Ecto neural progenitor cell (in vitro differentiated cells): ENCODE results near the gene FAM3C.
"Not testable (repeated sequence)": the region's sequence is repeated elsewhere in the genome, so short reads cannot be mapped to it uniquely, and the experiment has no call there.

ENCODE experiments used
- DNase-seq: peaks from one replicate; pipeline ENCODE4 v3.0.0-alpha.2; 2018; ENCODE audit warnings: low spot score

FAM3C gene

GRCh38 chr7:121330053-121330833 is 65.9 kb downstream of the FAM3C start:
- peak; percentile 69 for DNase-seq

GRCh38 chr7:121329191-121330052 is 66.7 kb downstream of the FAM3C start:
- peak; percentile 74 for DNase-seq

DNA sequence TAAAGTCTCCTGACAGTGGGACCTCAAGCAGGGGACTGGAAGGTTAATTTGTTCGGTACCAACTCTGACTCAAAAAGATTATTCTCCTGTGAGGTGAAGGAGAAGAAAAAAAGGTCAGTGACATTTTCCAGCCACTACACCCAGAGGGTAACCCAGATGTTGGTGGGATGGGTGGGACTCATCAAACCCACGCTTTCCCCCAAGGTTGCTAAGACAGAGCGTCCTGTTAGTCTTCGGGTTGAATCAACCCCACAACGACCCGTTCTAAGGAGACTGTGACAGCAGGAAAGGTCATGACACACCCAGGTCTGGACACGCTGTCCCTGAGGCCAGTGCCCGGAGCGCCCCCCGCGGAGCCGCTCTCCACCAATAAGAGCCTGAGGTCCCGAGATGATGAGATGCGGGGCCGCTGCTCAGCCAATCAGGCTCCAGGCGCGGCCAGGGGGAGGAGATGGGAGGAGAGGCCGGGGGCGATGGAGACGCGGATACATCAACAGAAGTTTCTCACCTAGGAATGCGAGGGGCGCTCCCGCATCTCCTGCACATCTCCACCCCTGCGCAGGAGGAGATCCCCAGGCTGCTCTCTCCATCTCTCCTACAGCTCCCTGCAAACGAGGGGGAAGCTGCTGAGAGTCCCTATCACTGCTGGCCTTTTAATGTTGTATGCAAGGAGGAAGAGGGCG is 67.5 kb downstream of the FAM3C start, which contains the start of gene WNT16:
TSS of gene WNT16 (plus strand) at position 493 of the 683 bp plus-strand sequence. CDS start 293 bp downstream, outside the sequence.
- peak; percentile 83 for DNase-seq

DNA sequence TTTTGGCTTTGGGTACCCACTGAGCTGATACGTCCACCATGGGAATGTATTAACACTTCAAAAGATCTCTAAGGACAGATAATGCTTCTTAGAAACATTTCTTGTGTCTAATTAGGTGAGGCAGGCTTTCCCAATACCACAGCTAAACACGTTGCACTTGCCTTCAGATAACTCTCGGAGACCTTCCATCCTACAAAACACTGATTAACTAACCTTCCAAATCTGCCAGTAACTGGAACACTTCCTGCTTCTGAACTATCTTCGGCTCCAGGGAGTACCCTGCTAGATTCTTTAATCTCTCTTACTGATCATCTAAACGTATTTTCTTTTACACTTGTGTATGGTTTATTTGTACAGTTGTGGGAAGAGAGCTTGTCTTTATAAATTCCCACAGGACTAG is 68.4 kb downstream of the FAM3C start:
- no peak for DNase-seq

GRCh38 chr7:121323515-121324302 is 72.4 kb downstream of the FAM3C start:
- DNase-seq, result no peak

DNA sequence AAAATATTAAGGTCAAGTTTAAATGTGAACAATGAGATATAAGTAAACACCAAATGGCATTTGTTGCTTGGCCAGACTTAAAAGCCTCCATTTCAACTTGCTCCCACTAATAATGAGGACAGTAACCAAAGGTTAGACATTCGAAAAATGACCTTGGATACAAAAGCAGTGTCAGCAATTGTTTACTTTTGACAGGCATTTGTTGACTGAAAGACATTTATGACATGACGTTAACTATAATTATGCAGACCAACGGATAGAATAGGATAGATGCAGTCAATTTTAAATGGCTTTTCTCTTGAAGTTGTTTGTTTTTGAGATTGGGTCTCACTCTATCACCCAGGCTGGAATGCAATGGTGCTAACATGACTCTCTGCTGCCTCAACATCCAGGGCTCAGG is 73.6 kb downstream of the FAM3C start:
- DNase-seq, result no peak

DNA sequence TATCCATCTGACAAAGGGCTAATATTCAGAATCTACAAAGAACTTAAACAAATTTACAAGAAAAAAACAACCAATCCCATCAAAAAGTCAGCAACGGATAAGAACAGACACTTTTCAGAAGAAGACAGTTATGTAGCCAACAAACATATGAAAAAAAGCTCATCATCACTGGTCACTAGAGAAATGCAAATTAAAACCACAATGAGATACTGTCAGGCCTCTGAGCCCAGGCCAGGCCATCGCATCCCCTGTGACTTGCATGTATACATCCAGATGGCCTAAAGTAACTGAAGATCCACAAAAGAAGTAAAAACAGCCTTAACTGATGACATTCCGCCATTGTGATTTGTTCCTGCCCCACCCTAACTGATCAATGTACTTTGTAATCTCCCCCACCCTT is 80.9 kb downstream of the FAM3C start:
- DNase-seq, result not testable (repeated sequence)

GRCh38 chr7:121313793-121314676 is 82.1 kb downstream of the FAM3C start:
- no peak for DNase-seq

GRCh38 chr7:121313220-121313792 is 82.8 kb downstream of the FAM3C start:
- DNase-seq, result no peak

DNA sequence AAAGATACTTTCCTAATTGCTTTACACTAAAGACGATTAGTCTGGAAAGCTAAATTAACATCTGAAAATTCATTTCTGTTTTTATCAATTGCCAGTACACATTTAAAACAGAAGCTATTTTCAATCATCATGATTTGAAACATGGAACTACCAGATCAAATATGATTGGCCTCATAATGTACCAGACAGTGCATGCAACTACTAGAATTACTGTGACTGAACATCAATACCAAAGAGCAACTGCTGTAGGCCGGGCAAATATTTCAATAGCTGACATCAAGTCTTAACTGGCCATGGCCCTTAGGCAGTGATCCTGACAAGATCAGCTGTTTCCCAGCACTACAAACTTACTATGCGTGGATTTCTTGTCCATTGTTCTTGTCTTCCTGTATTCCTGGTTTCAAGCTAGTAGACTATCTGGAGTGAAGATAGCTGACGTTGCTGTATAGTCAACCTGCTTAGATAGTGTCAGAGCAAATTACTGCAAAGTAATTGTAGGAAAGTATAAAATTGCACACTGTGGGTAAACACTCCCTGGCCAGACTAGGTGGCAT is 89.0 kb downstream of the FAM3C start:
- DNase-seq, result no peak

DNA sequence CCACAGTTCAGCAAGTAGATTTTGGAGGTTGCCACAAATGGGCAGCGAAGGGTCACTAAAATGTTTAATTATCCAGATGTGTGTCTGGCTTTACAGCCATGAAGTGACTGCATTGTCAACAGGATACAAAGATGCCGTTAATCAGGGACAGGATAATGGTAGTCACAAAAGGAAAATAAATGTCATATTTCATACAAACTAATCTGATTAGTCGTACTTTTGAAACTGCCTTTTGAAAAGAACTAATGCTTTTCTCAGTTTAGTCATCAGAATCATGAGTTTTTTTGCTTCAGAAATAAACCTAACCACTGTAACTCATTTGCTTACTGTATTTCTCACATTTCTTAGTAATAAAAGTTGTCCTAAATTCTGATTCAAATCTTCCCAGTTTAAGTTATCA is 89.5 kb downstream of the FAM3C start:
- DNase-seq, result no peak

DNA sequence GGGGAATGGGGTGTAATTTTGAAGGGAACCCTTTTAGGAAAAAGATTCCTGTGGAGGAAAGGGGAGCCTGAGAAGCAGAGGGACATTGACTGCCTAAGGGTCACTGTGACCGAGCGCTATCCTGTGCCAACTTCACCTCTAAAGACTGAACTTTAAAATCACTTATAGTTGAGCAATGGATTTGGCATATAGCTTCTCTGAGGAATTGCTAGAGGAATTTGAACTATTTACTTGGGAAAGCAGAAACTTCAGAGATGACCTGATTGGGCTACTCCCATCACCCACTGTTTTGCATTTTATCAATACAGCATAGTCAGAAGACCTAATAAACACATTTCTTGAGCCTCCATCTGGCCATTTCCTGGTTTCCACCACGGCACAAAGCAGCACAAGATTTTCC is 91.0 kb downstream of the FAM3C start:
- DNase-seq, result no peak

DNA sequence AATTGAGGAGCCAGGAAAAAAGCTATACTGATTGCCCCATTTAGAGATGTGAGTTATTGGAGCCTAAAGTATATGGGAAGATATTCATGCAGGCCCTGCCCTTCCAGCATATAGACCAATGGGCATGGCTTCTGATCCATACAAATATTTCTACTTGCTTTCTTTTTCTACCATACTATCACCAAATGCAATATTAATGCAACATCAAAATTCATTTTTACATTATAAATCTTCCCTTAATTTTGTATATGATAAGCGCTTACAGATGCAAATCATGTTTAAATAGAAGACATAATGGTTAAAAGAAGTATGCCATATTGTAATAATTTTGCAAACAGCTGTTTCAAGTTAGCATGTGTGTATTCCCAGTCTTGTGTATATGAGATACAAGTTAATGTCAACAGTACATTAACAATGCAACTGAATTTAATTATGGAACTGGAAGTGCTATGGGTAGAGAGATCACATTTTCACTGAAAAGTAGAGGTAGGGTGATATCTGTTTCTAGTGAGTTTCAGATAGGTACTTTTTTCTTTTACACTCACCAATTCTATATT is 91.9 kb downstream of the FAM3C start:
- DNase-seq, result no peak

GRCh38 chr7:121303422-121304101 is 92.5 kb downstream of the FAM3C start:
- no peak for DNase-seq

GRCh38 chr7:121302214-121302745 is 93.8 kb downstream of the FAM3C start:
- DNase-seq, result no peak

- DNase-seq, result no peak
Measured at GRCh38 chr7:121301446-121302213, 94.5 kb downstream of the FAM3C start.

GRCh38 chr7:121300685-121301420 is 95.3 kb downstream of the FAM3C start:
- DNase-seq, result no peak
